Hepatocyte (in vitro differentiated cells): Measurements from ENCODE around the gene PKNOX2. TPM values are rescaled to one million over a fixed set of nuclear protein-coding genes. Genes with fewer than 3 reads are reported as not detected.

Experiments
- DNase-seq: peaks from one replicate; pipeline ENCODE4 v3.0.0-alpha.2; 2016; ENCODE audit warnings: low spot score
- H2AFZ ChIP-seq: fragments of 200-600 bp; sonication (generic); 2 replicates; pipeline ENCODE4 v1.6.0; 2016; ENCODE audit warnings: antibody characterized with exemption, mild to moderate bottlenecking
- H3K27ac ChIP-seq: fragments of 200-600 bp; sonication (generic); 2 replicates; pipeline ENCODE4 v1.5.1; 2016; ENCODE audit warnings: mild to moderate bottlenecking
- H3K27me3 ChIP-seq: fragments of 200-600 bp; sonication (generic); 2 replicates; pipeline ENCODE4 v1.6.1; 2016
- H3K36me3 ChIP-seq: fragments of 200-600 bp; sonication (generic); replicated peaks from 2 replicates; pipeline ENCODE4 v1.5.1; 2016; ENCODE audit warnings: low read depth; ENCODE audit not compliant: insufficient read depth
- H3K4me1 ChIP-seq: fragments of 200-600 bp; sonication (generic); 2 replicates; pipeline ENCODE4 v1.5.1; 2016; ENCODE audit warnings: mild to moderate bottlenecking, moderate library complexity; ENCODE audit not compliant: insufficient read depth
- H3K4me2 ChIP-seq: fragments of 200-600 bp; sonication (generic); 2 replicates; pipeline ENCODE4 v1.6.0; 2016
- H3K4me3 ChIP-seq: fragments of 200-600 bp; sonication (generic); 2 replicates; pipeline ENCODE4 v1.5.1; 2016; ENCODE audit warnings: mild to moderate bottlenecking
- H3K79me2 ChIP-seq: fragments of 200-600 bp; sonication (generic); 2 replicates; pipeline ENCODE4 v1.6.0; 2017; ENCODE audit warnings: mild to moderate bottlenecking
- H3K9me2 ChIP-seq: fragments of 200-600 bp; sonication (generic); replicated peaks from 2 replicates; pipeline ENCODE4 v1.6.0; 2017; ENCODE audit warnings: mild to moderate bottlenecking; ENCODE audit not compliant: insufficient read depth
- H3K9me3 ChIP-seq: fragments of 200-600 bp; sonication (generic); 2 replicates; pipeline ENCODE4 v1.5.1; 2016; ENCODE audit warnings: low read depth, mild to moderate bottlenecking
- H4K20me1 ChIP-seq: fragments of 200-600 bp; sonication (generic); 2 replicates; pipeline ENCODE4 v1.6.0; 2016; ENCODE audit warnings: mild to moderate bottlenecking; ENCODE audit not compliant: insufficient read depth, poor library complexity, severe bottlenecking
- CTCF ChIP-seq: fragments of 200-600 bp; sonication (generic); IDR thresholded peaks from 2 replicates; pipeline ENCODE4 v1.5.1; 2016; ENCODE audit warnings: antibody characterized with exemption, mild to moderate bottlenecking; ENCODE audit not compliant: poor library complexity
- EZH2 ChIP-seq: fragments of 200-600 bp; sonication (generic); IDR thresholded peaks from 2 replicates; pipeline ENCODE4 v1.6.1; 2016; ENCODE audit warnings: antibody characterized with exemption, mild to moderate bottlenecking, borderline replicate concordance
- EZH2phosphoT487 ChIP-seq: fragments of 200-600 bp; sonication (generic); IDR thresholded peaks from one replicate; pipeline ENCODE4 v1.6.1; 2018; ENCODE audit warnings: antibody characterized with exemption, mild to moderate bottlenecking, low read depth, moderate library complexity; ENCODE audit not compliant: unreplicated experiment, severe bottlenecking
- WGBS: methylation state at CpG from one replicate; pipeline ENCODE4 v1.1.6; 2016; ENCODE audit warnings: low lambda C conversion rate; ENCODE audit errors: missing lambda C conversion rate; 5-methylcytosine and 5-hydroxymethylcytosine counted together
- polyA plus RNA-seq: library from polyadenylated mRNA; unstranded; fragments of >200 nt; fragmentation: Nextera tagmentation; extraction: Ambion mirVana; gene quantifications from 2 replicates; pipeline ENCODE4 v1.2.1, GENCODE V29; 2016
- total RNA-seq: library from RNA; depleted of rRNA; stranded (reverse); fragments of >200 nt; gene quantifications from 2 replicates; pipeline ENCODE4 v1.2.3, GENCODE V29; 2014

PKNOX2 gene
- total and polyA plus RNA-seq, 2 experiments from 2014 or later, result 3.0 to 3.1 TPM

DNA sequence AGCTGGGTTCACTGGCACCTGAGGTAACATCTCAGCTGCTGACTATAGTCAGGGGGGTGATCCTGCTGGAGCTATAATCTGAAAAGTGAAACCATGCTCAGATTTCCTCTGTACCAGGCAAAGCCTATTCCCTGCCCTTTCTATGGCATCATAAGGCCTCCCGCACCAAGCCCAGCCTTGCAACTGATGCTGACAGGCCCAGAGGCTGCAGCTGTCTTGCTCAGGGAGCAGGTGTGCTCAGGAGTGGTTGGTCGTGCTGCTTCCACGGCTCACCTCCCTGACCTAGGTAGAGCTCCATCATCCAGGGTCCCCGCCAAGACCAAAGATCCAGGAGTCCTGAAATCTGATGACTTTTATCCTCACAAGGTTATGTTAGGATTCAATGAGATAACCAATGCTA, 209.8 kb downstream of the PKNOX2 start:
- Histone ChIP-seq H3K4me3 (no peak overlapping the region), H3K27me3 (peaks cover 5% of the 10 kb centered on the region), H2AFZ (no peak overlapping the region), H3K4me2 (no peak overlapping the region), H4K20me1 (no peaks in the 10 kb centered on the region), H3K27ac (no peak overlapping the region), H3K9me2 (no peaks in the 10 kb centered on the region), H3K36me3 (no peaks in the 10 kb centered on the region), H3K9me3 (no peaks in the 10 kb centered on the region), H3K4me1 (peaks cover 20% of the 10 kb centered on the region), H3K79me2 (no peaks in the 10 kb centered on the region)
- no peak for DNase-seq
- WGBS, result 83% methylated on average over 4 of the region's 4 CpGs
- TF ChIP-seq CTCF (no peak), EZH2 (no peak), EZH2phosphoT487 (no peak)

- no peaks in the 10 kb centered on the region for H3K79me2 ChIP-seq
- no peak overlapping the region for H3K4me2 ChIP-seq
- peaks cover 5% of the 10 kb centered on the region for H3K27me3 ChIP-seq
- 58% methylated on average over 6 of the region's 6 CpGs for WGBS
- H4K20me1 ChIP-seq, result no peaks in the 10 kb centered on the region
- H3K9me3 ChIP-seq, result no peaks in the 10 kb centered on the region
- H3K36me3 ChIP-seq, result no peaks in the 10 kb centered on the region
- no peaks in the 10 kb centered on the region for H3K9me2 ChIP-seq
- H3K4me1 ChIP-seq, result peaks cover 20% of the 10 kb centered on the region
- TF ChIP-seq EZH2, result no peak
- TF ChIP-seq CTCF, result no peak
- TF ChIP-seq EZH2phosphoT487, result no peak
- no peak overlapping the region for H2AFZ ChIP-seq
- no peak overlapping the region for H3K27ac ChIP-seq
- no peak overlapping the region for H3K4me3 ChIP-seq
- no peak for DNase-seq
These were observed 210.6 kb downstream of the PKNOX2 start for GRCh38 chr11:125375146-125375545.

GRCh38 chr11:125376117-125376516, 211.6 kb downstream of the PKNOX2 start:
- H4K20me1 ChIP-seq, result no peaks in the 10 kb centered on the region
- DNase-seq, result peak; percentile 41
- no peaks in the 10 kb centered on the region for H3K79me2 ChIP-seq
- no peaks in the 10 kb centered on the region for H3K27me3 ChIP-seq
- H3K4me2 ChIP-seq, result no peak overlapping the region
- no peak overlapping the region for H3K27ac ChIP-seq
- H3K4me1 ChIP-seq, result peaks cover 14% of the 10 kb centered on the region
- TF ChIP-seq CTCF, result no peak
- TF ChIP-seq EZH2phosphoT487, result no peak
- no peak for TF ChIP-seq EZH2
- WGBS, result 48% methylated on average over 9 of the region's 9 CpGs
- H3K9me3 ChIP-seq, result no peaks in the 10 kb centered on the region
- H3K9me2 ChIP-seq, result no peaks in the 10 kb centered on the region
- H3K4me3 ChIP-seq, result no peak overlapping the region
- no peaks in the 10 kb centered on the region for H3K36me3 ChIP-seq
- no peak overlapping the region for H2AFZ ChIP-seq

- Histone ChIP-seq H2AFZ (no peak overlapping the region), H4K20me1 (no peaks in the 10 kb centered on the region), H3K36me3 (no peaks in the 10 kb centered on the region), H3K4me1 (peaks cover 7% of the 10 kb centered on the region), H3K79me2 (no peaks in the 10 kb centered on the region), H3K4me3 (no peak overlapping the region), H3K4me2 (no peak overlapping the region), H3K9me2 (no peaks in the 10 kb centered on the region), H3K9me3 (no peaks in the 10 kb centered on the region), H3K27ac (no peak overlapping the region), H3K27me3 (no peaks in the 10 kb centered on the region)
- no peak for DNase-seq
- 90% methylated on average over 5 of the region's 5 CpGs for WGBS
- no peak for TF ChIP-seq CTCF
- no peak for TF ChIP-seq EZH2
- no peak for TF ChIP-seq EZH2phosphoT487
These were observed 212.3 kb downstream of the PKNOX2 start for GRCh38 chr11:125376856-125377255.
